ENCODE data around the gene PRPH.
A peak's percentile ranks its signal among the peaks of the same experiment; 100 is the strongest.

Gene PRPH

DNA sequence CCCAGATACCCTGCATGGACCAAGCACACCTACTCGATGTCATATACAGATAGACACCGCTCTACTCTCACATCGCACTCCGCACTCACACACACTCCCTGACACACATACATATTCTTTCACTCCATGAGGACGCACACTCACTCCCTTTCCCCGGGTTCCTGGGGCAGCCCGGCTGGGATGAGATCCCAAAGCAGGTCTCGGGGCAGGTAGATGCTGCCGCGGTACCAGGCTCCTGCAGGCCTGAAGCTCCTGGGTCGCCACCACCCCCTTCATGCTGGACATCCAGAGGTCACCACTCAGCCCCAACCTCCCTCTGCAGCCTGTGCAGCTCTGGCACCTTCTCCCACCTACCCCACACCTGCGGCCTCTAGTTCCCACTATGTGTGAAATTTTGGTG lies 39.7 kb downstream of the PRPH start:
- DNase-seq, result no peak

DNA sequence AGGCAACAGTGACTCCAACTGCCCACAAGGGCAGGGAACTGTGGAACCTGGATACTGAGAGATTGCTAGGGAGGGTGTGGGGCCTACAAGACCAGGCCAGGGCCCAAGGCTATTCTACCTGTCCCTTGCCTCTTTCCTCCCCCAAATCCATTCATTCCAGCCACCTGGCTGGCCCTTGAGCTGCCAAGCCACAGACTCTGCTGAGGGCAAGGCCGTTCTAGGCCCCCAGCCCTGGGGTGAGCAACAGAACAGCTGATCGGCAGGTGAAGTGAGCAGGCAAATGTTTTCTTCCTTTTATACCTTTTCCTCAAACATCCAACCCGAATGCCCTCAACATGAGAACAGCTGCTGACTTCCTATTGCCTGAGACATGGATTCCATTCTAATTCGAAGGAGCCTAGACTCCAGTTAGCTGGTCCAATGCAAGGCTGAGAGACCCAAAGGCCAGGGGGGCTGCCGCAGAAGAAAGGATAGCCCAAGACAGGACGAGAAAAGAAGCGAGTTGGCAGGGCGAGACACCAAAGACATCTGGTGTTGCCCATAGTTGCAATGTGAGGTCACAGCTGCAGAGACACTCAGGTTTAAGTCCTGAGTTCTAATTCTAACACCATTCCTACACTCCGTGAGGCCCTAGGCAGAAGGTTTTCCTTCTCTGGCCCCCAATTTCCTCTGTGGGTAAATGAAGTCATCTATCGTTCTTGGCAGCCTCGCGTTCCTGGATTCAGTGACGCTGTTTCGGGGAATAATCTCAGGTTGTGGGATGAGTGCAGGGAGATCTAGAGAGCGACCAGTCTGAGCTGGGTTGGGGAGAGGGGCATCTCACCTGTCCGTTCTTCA lies 40.4 kb downstream of the PRPH start:
- no peak for DNase-seq

DNA sequence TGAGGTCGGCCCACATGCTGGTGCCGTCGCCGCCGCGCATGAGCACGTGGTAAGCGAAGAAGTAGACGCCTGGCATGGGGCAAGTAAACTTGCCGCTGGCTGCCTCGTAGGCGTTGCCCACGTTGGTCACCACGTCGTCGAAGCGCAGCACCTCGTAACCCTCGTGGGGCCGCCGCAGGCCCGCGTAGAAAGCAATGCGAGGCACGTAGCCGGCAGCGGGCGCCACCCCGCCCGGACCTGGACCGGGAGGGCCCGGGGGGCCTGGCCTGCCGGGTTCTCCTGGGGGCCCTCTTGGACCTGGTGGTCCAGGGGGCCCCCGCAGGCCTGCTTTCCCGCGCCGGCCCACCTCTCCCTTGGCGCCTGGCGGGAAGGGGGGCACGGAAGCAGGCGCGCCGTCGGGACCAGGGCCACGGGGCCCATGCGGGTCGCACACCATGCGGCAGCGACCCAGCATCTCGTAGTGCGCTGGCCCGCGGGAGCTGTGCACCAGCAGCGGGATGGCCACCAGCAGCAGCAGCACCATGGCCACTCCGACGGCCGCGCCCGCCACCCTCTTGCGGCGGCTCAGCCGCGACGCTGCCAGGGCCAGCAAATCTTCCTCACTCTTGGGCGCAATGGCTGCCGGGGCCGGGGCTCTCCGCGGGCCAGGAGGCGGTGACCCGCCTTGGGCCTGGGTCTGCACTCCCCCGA lies 41.2 kb downstream of the PRPH start:
- DNase-seq, result no peak

DNA sequence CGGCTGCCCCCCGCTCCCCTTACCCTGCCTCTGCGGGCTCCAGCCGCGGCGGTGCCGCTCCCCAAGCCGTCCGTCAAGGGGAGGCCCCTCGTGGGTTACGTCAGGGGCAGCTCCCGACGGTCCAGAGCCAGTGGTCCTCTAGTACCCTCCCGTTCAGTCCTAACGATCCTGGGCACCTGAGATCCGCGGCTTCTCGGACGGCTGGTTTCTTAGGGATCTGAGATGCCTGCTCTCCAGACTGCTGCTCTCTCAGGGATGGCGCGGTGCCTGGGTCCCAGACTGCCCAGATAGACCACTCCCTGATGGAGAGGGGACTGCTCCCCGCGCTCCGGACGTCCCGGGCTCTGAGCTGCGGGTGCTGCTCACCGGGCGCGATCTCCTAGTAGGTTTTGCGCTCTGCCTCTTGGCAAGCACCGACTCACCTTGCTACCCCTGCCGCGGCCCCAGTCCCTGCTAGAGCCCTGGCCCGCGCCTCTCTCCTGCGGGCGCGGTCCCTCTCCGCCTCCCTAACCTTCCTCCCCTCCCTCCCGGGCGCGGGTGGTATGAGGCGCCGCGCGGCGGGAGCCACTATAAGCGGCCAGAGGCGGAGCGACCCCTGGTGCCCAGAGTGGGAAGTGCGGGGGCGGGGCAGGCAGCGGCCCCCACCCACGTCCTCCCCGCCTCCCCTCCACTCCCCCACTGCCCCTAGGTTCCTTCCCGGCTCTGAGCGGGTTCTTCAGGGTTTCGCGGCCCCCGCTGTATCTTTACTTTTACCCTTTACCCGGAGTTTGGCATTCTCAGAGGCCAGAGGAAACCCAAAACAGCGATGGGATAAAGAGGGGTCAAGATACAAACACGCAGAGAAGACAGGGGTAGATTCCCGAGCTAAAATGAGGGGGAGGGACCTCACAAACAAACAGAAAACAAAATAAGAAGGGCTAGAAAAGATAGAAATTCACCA lies 42.0 kb downstream of the PRPH start, which contains the start of gene C1QL4:
Gene C1QL4 (minus strand): TSS at position 544 of the 940 bp plus-strand sequence. CDS start 711 bp downstream, outside the sequence.
- peak; percentile 88 for DNase-seq

DNA sequence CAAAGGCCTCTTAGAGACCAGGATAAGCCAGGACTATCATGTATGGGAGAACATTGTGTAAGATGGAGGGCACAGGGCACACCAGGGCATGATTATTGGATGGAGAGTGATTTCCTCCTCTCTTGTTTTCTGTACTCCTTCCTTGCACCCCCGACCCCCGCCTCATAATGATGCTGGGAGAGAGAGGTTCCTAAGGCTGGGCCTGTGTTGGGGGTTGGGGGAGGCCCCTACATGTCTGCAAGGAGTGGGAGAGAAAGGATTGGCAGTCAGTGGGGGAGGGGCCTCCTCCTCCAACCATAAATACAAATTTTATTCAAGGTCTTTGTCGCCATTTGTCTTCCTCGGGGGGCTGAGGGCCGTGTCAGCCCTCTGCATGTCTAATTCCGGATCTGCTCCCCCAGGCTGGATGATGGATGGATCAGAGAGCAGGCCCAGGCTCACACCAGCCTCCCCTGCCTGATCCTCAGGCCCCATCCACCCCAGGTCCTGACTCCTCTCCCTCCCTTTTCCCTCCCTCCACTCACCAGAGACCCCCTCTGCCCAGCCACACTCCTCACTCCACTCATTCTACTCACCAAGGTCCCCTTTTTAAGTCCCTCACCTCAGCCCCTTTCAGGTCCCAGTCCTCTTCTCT lies 44.0 kb downstream of the PRPH start:
- DNase-seq, result no peak

DNA sequence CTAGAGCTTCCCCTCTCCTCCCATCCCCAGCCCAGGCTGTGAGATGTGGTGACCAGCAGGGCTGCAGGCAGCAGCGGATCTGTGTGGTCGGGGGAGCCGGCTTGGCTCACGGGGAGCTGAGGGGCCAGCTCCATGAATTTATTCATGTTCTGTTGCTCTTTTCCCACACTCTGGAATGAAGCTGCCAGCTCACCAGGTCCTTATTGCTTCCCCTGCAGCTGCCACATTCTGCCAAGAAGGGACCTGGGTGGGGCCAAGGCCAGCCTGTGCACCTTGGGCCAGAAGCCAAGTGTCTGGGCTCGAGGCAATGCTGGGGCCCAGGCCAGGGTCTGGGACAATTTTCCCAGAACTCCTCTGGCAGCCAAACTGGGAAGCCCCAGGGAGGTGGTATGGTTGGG lies 44.5 kb downstream of the PRPH start:
- DNase-seq, result no peak

DNA sequence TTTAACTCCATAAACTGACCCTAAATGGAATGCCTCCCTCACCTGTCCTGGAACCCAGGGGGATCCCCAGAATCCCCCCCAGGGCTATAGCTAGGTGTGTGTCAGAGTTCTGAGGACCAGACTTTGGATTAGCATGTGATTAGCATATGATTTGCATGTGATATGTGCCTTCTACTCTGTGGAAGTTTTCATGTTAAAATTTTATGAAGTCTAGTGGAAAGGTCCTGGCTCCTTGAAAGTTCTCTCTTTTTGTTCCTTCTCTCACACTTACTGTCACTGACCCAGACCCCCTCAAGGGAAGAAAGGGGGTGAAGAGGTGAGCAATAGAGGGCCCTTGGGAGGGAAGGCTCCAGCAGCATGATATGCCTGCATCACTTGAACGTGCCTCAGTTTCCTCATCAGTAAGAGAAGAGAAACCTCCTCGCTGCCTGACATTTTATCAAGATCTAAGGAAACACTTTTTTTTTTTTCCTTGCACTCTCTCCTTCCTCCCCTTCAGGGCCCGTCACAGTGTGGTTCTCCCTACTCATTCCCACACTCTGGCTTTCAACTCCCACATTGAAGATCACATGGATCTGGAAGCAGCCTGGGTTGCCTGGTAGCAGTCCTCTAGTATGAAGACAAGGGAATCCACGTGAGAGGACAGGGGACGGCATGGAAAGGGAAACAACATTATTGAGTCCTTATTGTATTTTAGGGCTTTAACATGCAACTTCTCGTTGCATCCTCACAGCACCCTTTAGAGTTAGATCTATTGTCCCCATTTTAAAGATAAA lies 45.3 kb downstream of the PRPH start:
- DNase-seq, result no peak

DNA sequence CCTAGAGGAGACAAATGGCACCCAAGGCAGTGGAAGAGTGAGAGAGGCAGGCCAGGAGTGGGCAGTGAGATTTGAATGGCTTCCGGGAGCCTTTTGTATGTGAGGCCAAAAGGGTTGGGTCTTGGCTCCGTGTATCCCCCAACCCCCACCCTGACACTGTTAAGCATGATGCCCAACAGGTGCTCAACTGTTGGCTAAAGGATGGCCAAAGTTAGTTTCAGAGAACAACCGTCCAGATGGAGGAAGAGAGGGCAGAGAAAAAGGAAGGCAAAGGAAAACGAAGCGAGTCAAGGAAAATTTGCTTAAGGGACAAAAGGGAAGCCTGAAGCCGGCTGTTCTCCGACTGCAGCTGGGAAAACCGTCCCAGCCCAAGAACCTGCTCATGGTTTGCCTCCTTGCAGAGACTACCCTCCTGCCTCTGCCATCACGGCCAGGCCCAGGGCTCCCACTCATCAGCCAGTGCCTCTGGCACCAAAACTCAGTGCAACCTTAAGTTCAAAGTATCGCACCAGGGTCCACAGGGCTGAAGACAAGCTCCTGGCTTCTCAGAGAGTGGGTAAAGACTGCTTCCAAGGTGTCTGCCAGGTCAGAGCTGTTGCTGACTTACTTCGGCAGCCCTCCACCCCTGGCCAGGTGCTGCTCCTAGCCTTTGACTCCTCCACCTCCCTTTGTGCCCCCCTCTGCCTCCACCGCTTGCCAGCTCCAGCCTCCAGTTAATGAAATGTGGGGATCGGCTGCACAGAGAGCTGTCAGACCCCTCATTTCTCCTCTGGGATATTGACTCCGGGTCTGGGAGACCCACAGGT lies 46.2 kb downstream of the PRPH start:
- DNase-seq, result no peak

DNA sequence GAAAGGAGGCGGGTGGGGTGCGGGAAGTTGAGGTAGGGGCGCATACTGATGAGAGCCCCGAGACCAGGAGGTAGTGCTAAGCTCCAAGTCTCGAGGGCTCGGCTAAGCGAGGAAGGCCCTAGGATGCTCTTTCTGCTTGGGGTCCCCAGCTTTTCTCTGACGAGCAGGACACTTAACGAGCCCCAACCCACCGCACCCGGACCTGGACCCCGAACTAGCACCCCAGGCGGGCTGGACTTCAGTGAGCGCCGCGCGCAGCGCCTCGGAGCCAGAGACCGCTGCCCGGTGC lies 46.8 kb downstream of the PRPH start:
- no peak for DNase-seq

DNA sequence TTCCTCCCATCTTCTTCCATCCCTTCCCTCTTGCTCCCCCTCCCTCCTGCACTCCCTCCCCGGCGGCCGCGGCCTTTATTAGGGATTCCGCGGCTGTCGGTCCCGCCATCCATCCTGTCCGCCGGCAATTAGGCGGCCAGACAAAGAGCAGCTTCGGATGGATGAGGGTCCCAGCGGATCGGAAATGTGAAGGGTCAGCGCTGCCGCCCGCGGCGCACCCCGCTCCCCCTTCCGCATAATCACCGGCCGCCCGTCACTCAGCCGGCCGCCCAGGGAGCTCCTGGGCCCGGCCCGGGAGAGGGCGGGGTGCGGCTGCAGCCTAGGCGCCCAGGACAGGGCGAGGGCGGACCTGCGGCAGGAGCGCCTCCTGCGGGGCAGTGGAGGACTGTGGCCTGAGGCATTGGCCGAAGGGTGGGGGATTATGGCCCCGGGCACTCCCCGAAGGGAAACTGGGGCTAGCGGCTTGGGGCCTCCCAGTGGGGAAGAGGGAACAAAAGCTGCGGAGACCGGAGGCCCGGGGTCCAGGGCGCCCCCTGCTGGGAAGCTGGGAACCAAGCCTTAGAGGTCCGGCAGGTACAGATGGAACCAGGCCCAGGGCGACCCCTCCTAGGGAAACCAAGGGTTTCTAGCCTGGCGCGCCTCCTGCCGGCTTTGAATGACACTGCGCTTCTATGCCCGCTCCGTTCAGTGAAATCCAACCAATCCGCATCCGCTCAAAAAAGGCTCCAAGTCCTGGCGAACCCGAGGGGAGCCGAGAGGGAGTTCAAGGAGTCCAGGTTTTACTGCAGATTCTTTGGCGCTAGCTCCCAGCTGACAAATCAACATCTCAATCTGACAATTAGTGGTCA lies 47.3 kb downstream of the PRPH start:
- DNase-seq, result peak; percentile 67

DNA sequence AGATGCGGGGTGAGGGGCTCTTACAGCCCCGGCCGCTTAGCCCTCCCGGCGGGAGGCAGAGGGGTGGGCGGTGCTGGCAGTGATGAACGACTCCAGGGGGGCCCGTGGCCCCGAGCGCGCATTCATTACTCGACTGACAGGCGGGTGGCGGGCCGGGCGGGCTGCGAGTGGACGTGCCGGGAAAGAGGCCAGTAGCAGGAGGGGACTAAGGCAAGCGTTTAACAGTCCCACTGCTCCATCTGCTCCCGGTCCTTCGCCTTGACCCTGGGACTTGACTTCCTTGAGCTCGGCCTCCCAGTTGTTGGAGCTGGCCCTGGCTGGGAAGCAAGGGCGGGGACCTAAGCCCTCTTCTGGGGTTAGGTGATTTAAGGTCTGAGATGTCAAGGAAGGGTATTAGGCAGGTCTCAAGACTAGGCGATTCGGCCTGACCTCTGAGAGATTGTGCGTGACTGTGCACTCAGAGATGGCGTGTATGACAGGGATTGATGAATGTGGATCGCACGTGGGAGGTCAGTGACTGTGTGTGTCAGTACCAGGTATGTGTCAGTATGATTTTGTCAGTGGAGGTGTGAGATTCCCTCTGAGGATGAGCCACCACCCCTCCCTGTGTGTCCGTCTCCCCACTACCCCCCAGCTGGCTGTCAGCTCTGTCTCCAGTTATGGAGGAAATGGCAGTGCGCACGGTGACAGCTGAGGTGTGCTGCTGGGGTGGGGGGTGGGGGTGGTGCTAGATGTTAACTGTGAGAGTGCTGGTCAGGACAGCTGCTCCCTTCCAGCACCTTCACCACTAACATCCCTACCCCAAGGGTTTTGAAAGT lies 48.2 kb downstream of the PRPH start:
- no peak for DNase-seq

DNA sequence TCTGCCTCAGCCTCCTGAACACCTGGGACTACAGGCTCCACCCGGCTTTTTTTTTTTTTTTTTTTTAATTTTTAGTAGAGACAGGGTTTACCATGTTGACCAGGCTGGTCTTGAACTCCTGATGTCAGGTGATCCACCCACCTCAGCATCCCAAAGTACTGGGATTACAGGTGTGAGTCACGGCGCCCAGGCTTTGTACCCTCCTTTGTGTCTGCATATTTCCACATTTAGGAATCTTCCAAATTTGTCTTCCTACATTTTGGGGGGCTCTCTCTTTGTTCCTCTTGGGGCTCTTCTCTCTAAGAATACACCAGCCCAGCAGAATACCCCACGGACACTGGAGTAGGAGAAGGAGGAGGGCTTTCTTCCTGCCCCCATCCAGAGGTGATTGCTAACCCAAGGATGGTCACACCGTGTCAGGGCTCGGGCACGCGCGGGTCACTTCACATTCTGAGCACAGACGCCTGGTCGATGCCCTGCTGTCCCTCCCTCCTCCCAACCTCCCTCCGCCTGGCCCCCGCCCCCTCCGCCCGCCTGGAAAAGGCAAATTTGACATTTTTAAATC lies 49.6 kb downstream of the PRPH start:
- DNase-seq, result no peak

DNA sequence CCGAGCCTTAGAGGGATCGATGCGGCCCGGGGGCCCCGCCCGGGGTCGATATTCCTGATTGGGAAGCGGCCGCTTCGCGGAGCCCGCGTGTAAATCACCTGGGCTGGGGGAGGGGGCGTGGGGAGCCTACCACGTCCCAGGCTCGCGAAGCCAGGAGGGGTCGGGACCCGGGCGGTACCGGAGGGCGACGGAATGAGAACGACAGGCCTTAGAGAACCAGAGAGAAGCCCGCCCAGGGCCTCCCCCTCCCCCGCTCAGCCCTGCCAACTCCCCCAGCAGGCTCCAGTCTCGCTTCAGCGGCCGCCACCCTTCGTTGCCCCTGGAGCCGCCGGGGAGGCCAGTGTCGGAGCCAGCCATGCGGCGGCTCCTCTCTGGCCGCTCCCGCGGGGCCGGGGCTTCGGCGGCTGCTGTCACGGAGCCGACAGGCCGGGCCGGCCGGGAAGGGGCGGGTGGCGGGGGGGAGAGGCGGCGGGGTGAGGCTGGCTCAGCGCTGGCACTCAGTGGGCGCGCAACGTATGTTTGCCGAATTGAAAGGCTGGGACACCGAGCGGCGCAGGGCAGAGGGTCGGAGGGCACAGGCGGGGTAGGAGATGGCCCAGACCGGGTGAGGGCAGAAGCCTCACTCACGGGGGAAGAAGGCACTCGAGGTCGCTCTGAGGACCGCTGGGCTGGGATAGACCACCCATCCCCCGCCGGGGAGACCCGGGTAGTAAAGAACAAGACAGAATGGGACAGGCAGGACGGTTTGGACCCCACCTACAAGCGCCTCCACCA lies 50.3 kb downstream of the PRPH start:
- DNase-seq, result no peak

DNA sequence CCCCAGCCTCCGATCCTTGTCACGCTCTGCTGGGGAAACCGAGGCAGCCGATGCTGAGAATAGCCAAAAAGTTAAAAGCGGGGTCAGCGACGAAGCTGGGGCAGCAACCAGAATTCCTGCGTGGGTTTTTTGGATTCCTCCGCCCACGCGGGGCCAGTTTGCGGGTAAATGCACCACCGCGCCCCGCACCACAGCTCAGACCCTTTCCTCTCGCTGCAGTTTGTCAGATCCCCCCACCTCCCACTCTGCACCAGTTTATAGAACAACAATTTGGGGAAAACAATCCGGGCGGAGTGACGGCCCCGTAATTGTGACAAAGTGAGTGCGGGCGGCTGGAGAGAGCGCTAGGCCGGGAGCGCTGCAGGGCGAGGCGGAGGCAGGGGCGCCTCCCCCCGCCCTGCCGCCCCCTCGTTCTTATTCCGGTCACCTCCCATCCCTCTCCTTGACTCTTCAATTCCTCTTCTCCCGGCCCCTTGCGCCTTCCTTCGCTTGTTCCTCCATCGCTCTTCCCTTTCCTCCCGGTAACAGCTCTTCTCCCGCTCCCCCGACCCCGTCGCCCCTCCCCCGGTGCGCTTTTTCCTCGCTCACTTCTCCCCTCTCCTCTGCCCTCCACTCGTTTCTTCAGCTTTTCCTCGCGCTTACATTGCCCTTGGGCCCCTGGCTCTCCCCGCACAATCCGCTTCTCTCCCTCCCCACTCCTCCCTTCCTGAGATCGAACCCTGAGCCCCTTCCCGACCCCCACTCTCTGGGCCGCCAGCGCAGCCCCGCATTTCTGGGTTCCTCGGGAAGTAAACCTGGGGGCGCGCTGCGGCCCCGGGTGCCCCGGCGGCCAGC lies 51.1 kb downstream of the PRPH start:
- no peak for DNase-seq

DNA sequence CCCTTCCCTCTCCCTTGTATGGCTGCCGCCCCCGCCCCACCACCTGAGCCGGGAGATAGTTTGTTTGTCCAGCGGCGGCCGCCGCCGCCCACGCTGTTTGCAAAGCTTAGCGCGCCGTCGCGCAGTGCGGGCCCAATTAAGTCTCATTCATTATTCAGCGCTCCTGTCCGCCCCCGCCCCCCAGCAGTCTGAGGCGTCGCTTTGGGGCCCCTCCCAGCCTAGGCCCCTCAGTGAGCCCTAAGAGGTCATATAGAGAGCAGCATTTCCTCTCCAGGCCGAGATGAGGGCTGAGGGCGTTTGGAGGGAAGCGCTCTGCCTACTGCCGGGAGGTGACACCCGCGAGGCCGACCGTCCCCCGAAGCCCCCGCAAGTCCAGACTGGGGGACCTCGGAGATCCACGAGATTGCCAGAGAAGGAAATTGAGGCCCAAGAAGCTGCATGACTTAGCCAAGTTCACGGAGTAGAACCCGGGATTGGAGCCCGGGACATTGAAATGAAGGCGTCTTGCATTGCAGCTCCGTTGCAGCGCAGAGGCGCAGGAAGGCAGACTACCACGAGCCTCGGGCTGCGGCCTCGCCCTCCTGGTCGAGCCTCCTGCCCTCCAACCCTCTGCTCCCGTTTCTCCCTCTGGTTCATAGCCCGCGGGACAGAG lies 51.8 kb downstream of the PRPH start, which contains the start of gene DNAJC22:
Gene DNAJC22 (plus strand): TSS at position 230 of the 652 bp plus-strand sequence. CDS start 1,985 bp downstream, outside the sequence.
- DNase-seq, result no peak
